ENCODE data around the gene AMPD2.

The AMPD2 gene

DNA sequence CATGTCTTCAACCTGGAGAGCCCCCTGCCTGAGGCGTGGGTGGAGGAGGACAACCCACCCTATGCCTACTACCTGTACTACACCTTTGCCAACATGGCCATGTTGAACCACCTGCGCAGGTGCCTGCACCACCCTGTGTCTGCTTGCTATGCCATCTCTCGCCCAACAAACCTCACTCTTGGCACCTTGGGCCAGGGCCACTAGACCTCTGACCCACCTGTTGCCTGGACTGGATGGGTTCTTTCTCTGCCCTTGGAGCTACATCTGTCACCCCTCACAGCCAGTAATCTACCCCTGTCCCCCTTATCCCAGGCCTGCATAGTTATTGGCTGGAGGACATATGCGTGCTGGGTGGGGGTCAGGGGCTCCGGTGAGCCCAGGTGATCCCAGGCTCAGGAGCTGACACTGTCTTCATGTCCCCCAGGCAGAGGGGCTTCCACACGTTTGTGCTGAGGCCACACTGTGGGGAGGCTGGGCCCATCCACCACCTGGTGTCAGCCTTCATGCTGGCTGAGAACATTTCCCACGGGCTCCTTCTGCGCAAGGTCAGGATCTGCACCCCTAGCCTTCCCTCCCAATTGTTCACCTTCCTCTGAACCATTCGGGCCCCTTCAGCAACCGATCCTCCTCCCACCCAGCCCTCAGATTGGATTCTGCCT, 9.9 kb downstream of the AMPD2 start:
- Histone ChIP-seq H3K4me3 (ENCODE audit: low read depth, low read length) (no peak overlapping the region), H3K27me3 (replicated peaks) (no peaks in the 10 kb centered on the region), H3K36me3 (replicated peaks) (peaks cover 61% of the 10 kb centered on the region), H3K27ac (no peak overlapping the region)
- DNase-seq, result no peak
- TF ChIP-seq, protein P1, sequence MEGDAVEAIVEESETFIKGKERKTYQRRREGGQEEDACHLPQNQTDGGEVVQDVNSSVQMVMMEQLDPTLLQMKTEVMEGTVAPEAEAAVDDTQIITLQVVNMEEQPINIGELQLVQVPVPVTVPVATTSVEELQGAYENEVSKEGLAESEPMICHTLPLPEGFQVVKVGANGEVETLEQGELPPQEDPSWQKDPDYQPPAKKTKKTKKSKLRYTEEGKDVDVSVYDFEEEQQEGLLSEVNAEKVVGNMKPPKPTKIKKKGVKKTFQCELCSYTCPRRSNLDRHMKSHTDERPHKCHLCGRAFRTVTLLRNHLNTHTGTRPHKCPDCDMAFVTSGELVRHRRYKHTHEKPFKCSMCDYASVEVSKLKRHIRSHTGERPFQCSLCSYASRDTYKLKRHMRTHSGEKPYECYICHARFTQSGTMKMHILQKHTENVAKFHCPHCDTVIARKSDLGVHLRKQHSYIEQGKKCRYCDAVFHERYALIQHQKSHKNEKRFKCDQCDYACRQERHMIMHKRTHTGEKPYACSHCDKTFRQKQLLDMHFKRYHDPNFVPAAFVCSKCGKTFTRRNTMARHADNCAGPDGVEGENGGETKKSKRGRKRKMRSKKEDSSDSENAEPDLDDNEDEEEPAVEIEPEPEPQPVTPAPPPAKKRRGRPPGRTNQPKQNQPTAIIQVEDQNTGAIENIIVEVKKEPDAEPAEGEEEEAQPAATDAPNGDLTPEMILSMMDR (IDR thresholded peaks at IDR 0.05; ENCODE audit: low read depth, low read length, missing control alignments), result no peak
- in situ Hi-C loops (cut with HindIII; ENCODE audit: low pct_ligation_motif_present, low sequenced_read_pairs), result no loop called here

DNA sequence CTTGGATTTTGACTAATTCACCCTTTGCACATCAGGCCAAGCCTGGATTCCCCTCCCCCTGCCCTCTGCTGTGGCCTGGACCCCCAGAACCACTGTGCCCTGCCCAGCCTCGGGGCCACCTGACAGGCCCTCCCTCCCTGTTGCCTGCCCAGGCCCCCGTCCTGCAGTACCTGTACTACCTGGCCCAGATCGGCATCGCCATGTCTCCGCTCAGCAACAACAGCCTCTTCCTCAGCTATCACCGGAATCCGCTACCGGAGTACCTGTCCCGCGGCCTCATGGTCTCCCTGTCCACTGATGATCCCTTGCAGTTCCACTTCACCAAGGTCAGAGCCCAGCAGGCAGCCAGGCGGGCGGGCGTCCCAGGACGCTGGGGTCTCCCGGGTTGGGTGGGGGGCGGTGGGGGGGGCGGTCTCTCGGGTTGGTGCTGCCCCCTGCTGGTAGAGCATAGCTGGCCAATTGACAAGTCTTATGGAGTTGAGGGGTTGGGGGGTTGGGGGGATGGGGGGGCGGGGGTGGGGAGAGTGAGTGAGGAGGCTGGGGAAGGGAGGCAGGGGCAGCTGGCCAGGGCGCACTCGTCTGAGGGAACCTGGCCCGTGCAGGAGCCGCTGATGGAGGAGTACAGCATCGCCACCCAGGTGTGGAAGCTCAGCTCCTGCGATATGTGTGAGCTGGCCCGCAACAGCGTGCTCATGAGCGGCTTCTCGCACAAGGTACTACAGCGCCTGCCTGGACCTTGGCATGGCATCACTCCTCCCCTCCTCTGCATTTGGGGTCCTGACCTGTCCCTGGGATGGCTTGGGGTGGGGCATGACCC, 10.7 kb downstream of the AMPD2 start:
- Histone ChIP-seq H3K27ac (no peak overlapping the region), H3K36me3 (replicated peaks) (peaks cover 61% of the 10 kb centered on the region), H3K27me3 (replicated peaks) (no peaks in the 10 kb centered on the region), H3K4me3 (ENCODE audit: low read depth, low read length) (no peak overlapping the region)
- DNase-seq, result no peak
- in situ Hi-C loops (cut with HindIII; ENCODE audit: low pct_ligation_motif_present, low sequenced_read_pairs), result no loop called here
- TF ChIP-seq, protein P1 (IDR thresholded peaks at IDR 0.05; ENCODE audit: low read depth, low read length, missing control alignments), result peak; percentile 35

DNA sequence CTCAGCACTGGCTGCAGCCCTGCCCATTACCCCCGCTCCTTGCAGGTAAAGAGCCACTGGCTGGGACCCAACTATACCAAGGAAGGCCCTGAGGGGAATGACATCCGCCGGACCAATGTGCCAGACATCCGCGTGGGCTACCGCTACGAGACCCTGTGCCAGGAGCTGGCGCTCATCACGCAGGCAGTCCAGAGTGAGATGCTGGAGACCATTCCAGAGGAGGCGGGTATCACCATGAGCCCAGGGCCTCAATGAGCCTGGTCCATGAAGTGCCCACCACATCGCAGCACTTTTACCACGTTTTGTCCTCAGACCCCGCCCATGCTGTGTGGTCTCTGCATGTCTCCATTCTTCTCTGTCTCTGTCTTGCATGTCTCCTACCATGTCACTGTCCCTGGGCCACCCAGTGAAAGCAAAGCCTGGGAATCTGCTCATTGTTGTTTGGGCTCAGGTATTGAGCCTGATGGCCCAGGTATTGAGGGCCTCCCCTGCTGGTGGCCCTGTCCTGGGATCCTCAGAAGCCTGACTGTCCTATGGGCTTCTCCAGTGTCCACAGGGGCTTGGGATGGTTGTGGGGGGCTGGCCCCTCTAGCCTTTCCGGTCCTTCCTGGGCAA, 11.4 kb downstream of the AMPD2 start:
- TF ChIP-seq, protein P1 (IDR thresholded peaks at IDR 0.05; ENCODE audit: low read depth, low read length, missing control alignments), result no peak
- H3K27me3 ChIP-seq (replicated peaks), result no peaks in the 10 kb centered on the region
- no peak overlapping the region for H3K4me3 ChIP-seq (ENCODE audit: low read depth, low read length)
- H3K27ac ChIP-seq, result no peak overlapping the region
- no peak for DNase-seq
- in situ Hi-C loops (cut with HindIII; ENCODE audit: low pct_ligation_motif_present, low sequenced_read_pairs), result no loop called here
- H3K36me3 ChIP-seq (replicated peaks), result peaks cover 60% of the 10 kb centered on the region

GRCh38 chr1:109631513-109632505, 12.2 kb downstream of the AMPD2 start:
- Histone ChIP-seq H3K27ac (no peak overlapping the region), H3K4me3 (ENCODE audit: low read depth, low read length) (no peak overlapping the region), H3K36me3 (replicated peaks) (peaks cover 52% of the 10 kb centered on the region), H3K27me3 (replicated peaks) (no peaks in the 10 kb centered on the region)
- TF ChIP-seq, protein P1 (IDR thresholded peaks at IDR 0.05; ENCODE audit: low read depth, low read length, missing control alignments), result no peak
- in situ Hi-C loops (cut with HindIII; ENCODE audit: low pct_ligation_motif_present, low sequenced_read_pairs), result no loop called here
- no peak for DNase-seq

DNA sequence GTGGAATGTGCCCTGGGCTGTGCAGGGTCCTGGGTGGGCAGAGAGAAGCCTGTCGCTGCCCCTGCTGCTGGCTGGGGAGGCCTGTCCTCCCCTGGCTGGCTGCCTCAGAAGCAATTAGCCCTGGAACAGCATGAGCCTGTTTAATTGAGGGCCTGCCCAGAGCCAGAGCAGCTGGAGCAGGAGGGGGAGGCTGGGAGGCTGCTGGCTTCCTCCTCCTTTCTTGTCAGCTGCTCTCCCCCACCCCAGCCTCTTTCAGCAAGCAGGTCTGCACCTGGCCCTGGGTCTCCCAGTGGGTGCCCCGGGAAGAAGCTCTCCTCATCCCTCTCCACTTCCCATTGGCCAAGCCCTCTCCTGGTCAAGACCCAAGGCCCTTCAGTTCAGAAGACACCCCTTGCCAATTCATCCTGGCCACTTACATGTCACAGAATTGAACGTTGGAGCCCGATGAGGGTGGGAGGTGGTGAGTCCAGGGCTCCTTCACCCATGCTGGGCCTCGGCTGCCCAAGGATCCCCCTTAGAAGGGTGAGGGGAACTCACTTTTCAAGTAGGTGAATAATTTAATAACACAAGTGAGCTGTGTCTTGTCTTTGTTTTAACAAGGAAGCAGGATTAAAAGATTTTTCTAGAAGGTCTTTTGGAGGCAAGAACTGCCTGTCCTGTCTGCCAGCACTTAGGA, 13.2 kb downstream of the AMPD2 start:
- no peaks in the 10 kb centered on the region for H3K27me3 ChIP-seq (replicated peaks)
- in situ Hi-C loops (cut with HindIII; ENCODE audit: low pct_ligation_motif_present, low sequenced_read_pairs), result no loop called here
- no peak for DNase-seq
- H3K4me3 ChIP-seq (ENCODE audit: low read depth, low read length), result no peak overlapping the region
- TF ChIP-seq, protein P1 (IDR thresholded peaks at IDR 0.05; ENCODE audit: low read depth, low read length, missing control alignments), result no peak
- peaks cover 42% of the 10 kb centered on the region for H3K36me3 ChIP-seq (replicated peaks)
- no peak overlapping the region for H3K27ac ChIP-seq
